Measurements from ENCODE around the gene CHI3L2.
A peak's percentile ranks its signal among the peaks of the same experiment; 100 is the strongest.

CHI3L2 gene

GRCh38 chr1:111195002-111195684 is 32.4 kb upstream of the CHI3L2 start:
- Histone ChIP-seq H3K4me2 (ENCODE audit: low read length) (no peak overlapping the region), H3K36me3 (ENCODE audit: insufficient read depth, low read length) (no peaks in the 10 kb centered on the region), H3K4me1 (ENCODE audit: control insufficient read depth, insufficient read depth, low read length) (peaks cover 16% of the 10 kb centered on the region), H3K4me3 (ENCODE audit: low read length) (no peak overlapping the region), H3K9ac (ENCODE audit: low read depth, low read length) (no peak overlapping the region), H3K27me3 (ENCODE audit: control insufficient read depth, insufficient read depth, low read length) (no peaks in the 10 kb centered on the region), H3K9me3 (replicated peaks; ENCODE audit: low read length) (no peaks in the 10 kb centered on the region)

GRCh38 chr1:111196213-111196612 is 31.3 kb upstream of the CHI3L2 start:
- Histone ChIP-seq H3K4me3 (ENCODE audit: low read length) (no peak overlapping the region), H3K9me3 (replicated peaks; ENCODE audit: low read length) (no peaks in the 10 kb centered on the region), H3K9ac (ENCODE audit: low read depth, low read length) (no peak overlapping the region), H3K36me3 (ENCODE audit: insufficient read depth, low read length) (no peaks in the 10 kb centered on the region), H3K27me3 (ENCODE audit: control insufficient read depth, insufficient read depth, low read length) (no peaks in the 10 kb centered on the region), H3K4me1 (ENCODE audit: control insufficient read depth, insufficient read depth, low read length) (peaks cover 8% of the 10 kb centered on the region), H3K4me2 (ENCODE audit: low read length) (no peak overlapping the region)

GRCh38 chr1:111197598-111198284 is 29.8 kb upstream of the CHI3L2 start:
- Histone ChIP-seq H3K4me3 (ENCODE audit: low read length) (no peak overlapping the region), H3K4me2 (ENCODE audit: low read length) (no peak overlapping the region), H3K36me3 (ENCODE audit: insufficient read depth, low read length) (no peaks in the 10 kb centered on the region), H3K27me3 (ENCODE audit: control insufficient read depth, insufficient read depth, low read length) (no peaks in the 10 kb centered on the region), H3K9ac (ENCODE audit: low read depth, low read length) (no peak overlapping the region), H3K9me3 (replicated peaks; ENCODE audit: low read length) (no peaks in the 10 kb centered on the region), H3K4me1 (ENCODE audit: control insufficient read depth, insufficient read depth, low read length) (no peaks in the 10 kb centered on the region)

- Histone ChIP-seq H3K4me2 (ENCODE audit: low read length) (no peak overlapping the region), H3K36me3 (ENCODE audit: insufficient read depth, low read length) (no peaks in the 10 kb centered on the region), H3K27me3 (ENCODE audit: control insufficient read depth, insufficient read depth, low read length) (peaks cover 9% of the 10 kb centered on the region), H3K4me1 (ENCODE audit: control insufficient read depth, insufficient read depth, low read length) (no peaks in the 10 kb centered on the region), H3K4me3 (ENCODE audit: low read length) (no peak overlapping the region), H3K9ac (ENCODE audit: low read depth, low read length) (no peak overlapping the region), H3K9me3 (replicated peaks; ENCODE audit: low read length) (no peaks in the 10 kb centered on the region)
These were observed 28.7 kb upstream of the CHI3L2 start for GRCh38 chr1:111198836-111199235.

- Histone ChIP-seq H3K36me3 (ENCODE audit: insufficient read depth, low read length) (no peaks in the 10 kb centered on the region), H3K9ac (ENCODE audit: low read depth, low read length) (no peak overlapping the region)
These were observed 28.2 kb upstream of the CHI3L2 start for GRCh38 chr1:111199329-111199728.

GRCh38 chr1:111199881-111200801 is 27.4 kb upstream of the CHI3L2 start, which contains the start of gene DENND2D:
Gene DENND2D, minus strand, starts transcription at chr1:111200646. Its CDS starts 187 bp downstream, at chr1:111200459.
- H3K9ac ChIP-seq (ENCODE audit: low read depth, low read length), result no peak within 1 kb of the TSS
- no peak within 1 kb of the TSS for H3K4me2 ChIP-seq (ENCODE audit: low read length)
- peaks cover 18% of the 10 kb centered on the region for H3K27me3 ChIP-seq (ENCODE audit: control insufficient read depth, insufficient read depth, low read length)
- H3K4me1 ChIP-seq (ENCODE audit: control insufficient read depth, insufficient read depth, low read length), result peaks cover 4% of the 10 kb centered on the region
- H3K9me3 ChIP-seq (replicated peaks; ENCODE audit: low read length), result no peaks in the 10 kb centered on the region
- no peaks in the 10 kb centered on the region for H3K36me3 ChIP-seq (ENCODE audit: insufficient read depth, low read length)
- H3K4me3 ChIP-seq (ENCODE audit: low read length), result no peak within 1 kb of the TSS

More at GRCh38 chr1:111199329-111199728, 28.2 kb upstream of the CHI3L2 start:
- Histone ChIP-seq H3K4me2 (ENCODE audit: low read length) (no peak overlapping the region), H3K9me3 (replicated peaks; ENCODE audit: low read length) (no peaks in the 10 kb centered on the region), H3K27me3 (ENCODE audit: control insufficient read depth, insufficient read depth, low read length) (peaks cover 10% of the 10 kb centered on the region), H3K4me1 (ENCODE audit: control insufficient read depth, insufficient read depth, low read length) (peaks cover under 1% of the 10 kb centered on the region), H3K4me3 (ENCODE audit: low read length) (no peak overlapping the region)

- H3K9ac ChIP-seq (ENCODE audit: low read depth, low read length), result no peak overlapping the region
- peaks cover 25% of the 10 kb centered on the region for H3K27me3 ChIP-seq (ENCODE audit: control insufficient read depth, insufficient read depth, low read length)
- H3K9me3 ChIP-seq (replicated peaks; ENCODE audit: low read length), result no peaks in the 10 kb centered on the region
- H3K36me3 ChIP-seq (ENCODE audit: insufficient read depth, low read length), result no peaks in the 10 kb centered on the region
- no peak overlapping the region for H3K4me3 ChIP-seq (ENCODE audit: low read length)
- peaks cover 4% of the 10 kb centered on the region for H3K4me1 ChIP-seq (ENCODE audit: control insufficient read depth, insufficient read depth, low read length)
- no peak overlapping the region for H3K4me2 ChIP-seq (ENCODE audit: low read length)
These were observed 26.7 kb upstream of the CHI3L2 start for GRCh38 chr1:111200802-111201161.

- no peak overlapping the region for H3K4me3 ChIP-seq (ENCODE audit: low read length)
- H3K4me1 ChIP-seq (ENCODE audit: control insufficient read depth, insufficient read depth, low read length), result peaks cover 4% of the 10 kb centered on the region
- H3K9ac ChIP-seq (ENCODE audit: low read depth, low read length), result no peak overlapping the region
These were observed 26.0 kb upstream of the CHI3L2 start for GRCh38 chr1:111201275-111202090.

GRCh38 chr1:111202366-111202706 is 25.2 kb upstream of the CHI3L2 start:
- Histone ChIP-seq H3K27me3 (ENCODE audit: control insufficient read depth, insufficient read depth, low read length) (peaks cover 40% of the 10 kb centered on the region), H3K4me3 (ENCODE audit: low read length) (no peak overlapping the region), H3K36me3 (ENCODE audit: insufficient read depth, low read length) (no peaks in the 10 kb centered on the region), H3K4me1 (ENCODE audit: control insufficient read depth, insufficient read depth, low read length) (peaks cover 4% of the 10 kb centered on the region), H3K9ac (ENCODE audit: low read depth, low read length) (no peak overlapping the region), H3K4me2 (ENCODE audit: low read length) (no peak overlapping the region), H3K9me3 (replicated peaks; ENCODE audit: low read length) (no peaks in the 10 kb centered on the region)

More at GRCh38 chr1:111201275-111202090, 26.0 kb upstream of the CHI3L2 start:
- Histone ChIP-seq H3K9me3 (replicated peaks; ENCODE audit: low read length) (no peaks in the 10 kb centered on the region), H3K36me3 (ENCODE audit: insufficient read depth, low read length) (no peaks in the 10 kb centered on the region), H3K4me2 (ENCODE audit: low read length) (no peak overlapping the region), H3K27me3 (ENCODE audit: control insufficient read depth, insufficient read depth, low read length) (peaks cover 32% of the 10 kb centered on the region)

GRCh38 chr1:111202707-111203623 is 24.5 kb upstream of the CHI3L2 start:
- Histone ChIP-seq H3K9me3 (replicated peaks; ENCODE audit: low read length) (no peaks in the 10 kb centered on the region), H3K9ac (ENCODE audit: low read depth, low read length) (no peak overlapping the region), H3K4me3 (ENCODE audit: low read length) (peak overlapping the region; percentile 75), H3K4me2 (ENCODE audit: low read length) (peak overlapping the region; percentile 86), H3K36me3 (ENCODE audit: insufficient read depth, low read length) (no peaks in the 10 kb centered on the region), H3K27me3 (ENCODE audit: control insufficient read depth, insufficient read depth, low read length) (peaks cover 46% of the 10 kb centered on the region), H3K4me1 (ENCODE audit: control insufficient read depth, insufficient read depth, low read length) (peaks cover 4% of the 10 kb centered on the region)
